GM19238 (cell line): ENCODE data around the gene MYRIP.
"Not testable (repeated sequence)": the region's sequence is repeated elsewhere in the genome, so short reads cannot be mapped to it uniquely, and the experiment has no call there.

Experiments
- DNase-seq: peaks from one replicate; pipeline ENCODE4 v3.0.0; 2011; ENCODE audit warnings: low spot score; ENCODE audit not compliant: insufficient read length

Gene MYRIP

DNA sequence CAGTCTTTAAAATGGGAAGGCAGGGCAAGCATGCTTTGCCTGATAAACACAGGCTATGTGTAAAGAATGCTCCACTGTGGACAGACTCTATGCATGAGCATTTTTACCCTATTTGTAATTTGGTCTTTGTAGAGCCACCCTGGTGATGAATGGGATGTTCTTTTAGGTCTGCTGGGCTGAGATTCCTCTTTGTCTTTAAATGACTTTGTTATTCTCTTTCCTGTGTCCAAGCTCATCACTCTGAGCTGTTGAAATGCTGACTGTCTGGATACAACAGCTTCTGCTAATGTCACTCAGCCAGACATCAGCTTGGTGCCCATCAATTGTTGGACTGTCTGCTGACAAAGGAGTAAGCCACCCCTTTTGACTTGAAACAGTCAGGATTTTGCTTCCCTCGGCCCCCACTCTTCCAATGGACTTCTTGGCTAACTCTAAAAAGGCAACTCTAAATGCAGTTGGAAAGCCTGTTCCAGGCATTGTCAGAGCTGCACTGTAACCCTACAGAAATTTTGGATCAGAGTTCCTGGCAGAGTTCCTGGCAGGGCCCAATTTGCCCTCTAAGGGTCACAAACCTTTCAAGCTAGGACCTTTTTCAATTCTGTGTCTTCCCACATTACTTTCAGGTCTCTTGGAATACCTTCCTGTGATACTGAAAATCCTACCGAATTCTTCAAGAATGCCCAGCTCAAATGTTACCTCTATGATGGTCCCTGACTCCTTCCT, 459.6 kb downstream of the MYRIP start:
- DNase-seq = no peak

DNA sequence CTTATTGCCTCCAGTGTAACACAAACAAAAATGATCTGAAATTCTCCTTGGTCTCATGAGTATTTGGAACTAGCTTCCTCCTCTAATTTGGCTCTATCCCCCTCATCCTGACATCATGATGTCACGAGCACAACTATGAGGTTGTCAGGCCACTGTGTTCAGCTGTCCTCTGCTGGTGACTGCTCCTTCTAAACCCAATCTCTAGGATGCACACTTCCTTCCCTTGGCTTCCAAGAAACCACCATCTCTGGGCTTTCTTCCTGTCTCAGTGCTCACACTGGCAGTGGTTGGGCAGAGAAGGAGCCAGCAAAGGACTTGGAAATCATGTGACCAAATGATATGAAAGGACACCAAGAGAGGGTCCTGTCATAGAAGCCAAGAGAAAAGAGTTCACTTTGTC, 469.4 kb downstream of the MYRIP start:
- no peak for DNase-seq

DNA sequence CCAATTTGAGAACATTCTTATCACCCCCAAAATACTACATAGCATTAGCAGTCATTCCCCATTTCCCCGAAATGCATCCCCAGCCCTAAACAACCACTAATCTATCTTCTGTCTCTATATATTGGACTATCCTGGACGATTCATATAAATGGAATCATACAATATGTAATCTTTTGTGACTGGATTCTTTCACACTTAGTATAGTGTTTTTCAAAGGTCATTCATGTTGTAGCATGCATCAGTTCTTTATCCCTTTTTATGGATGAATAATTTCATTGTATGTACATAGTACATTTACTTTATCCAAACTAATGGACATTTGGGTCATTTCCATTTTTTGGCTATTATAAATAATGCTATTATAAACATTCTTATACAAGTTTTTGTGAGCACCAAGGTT, 472.6 kb downstream of the MYRIP start:
- DNase-seq = no peak

DNA sequence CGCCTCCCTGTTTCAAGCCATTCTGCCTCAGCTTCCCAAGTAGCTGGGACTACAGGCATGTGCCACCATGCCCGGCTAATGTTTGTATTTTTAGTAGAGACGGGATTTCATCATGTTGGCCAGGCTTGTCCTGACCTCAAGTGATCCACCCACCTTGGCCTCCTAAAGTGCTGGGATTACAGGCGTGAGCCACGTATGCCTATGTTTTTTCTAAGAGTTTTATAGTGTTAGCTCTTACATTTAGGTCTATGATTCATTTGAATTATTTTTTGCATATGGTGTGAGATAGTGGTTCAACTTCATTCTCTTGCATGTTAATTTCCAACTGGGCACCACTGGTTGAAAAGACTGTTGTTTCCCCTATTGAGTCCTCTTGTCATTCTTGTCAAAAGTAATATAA, 473.6 kb downstream of the MYRIP start:
- not testable (repeated sequence) for DNase-seq

DNA sequence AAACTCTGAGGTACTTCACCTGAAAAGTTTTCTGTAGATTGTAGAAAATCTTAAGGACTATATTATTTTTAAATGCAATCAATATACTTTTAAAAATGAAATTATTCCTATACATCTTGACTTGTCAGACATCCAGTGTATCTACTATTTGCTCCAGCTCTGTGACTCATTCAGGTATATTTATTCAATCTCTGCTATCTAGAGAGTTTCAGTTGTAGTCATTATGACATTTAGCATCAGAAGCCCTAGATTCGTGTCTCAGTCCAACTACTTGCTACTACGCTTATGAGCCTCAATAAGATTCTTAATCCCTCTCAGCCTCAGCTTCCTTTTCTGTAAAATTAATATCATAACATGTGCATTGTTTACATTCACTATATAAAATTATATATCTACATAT, 477.8 kb downstream of the MYRIP start:
- DNase-seq = no peak

DNA sequence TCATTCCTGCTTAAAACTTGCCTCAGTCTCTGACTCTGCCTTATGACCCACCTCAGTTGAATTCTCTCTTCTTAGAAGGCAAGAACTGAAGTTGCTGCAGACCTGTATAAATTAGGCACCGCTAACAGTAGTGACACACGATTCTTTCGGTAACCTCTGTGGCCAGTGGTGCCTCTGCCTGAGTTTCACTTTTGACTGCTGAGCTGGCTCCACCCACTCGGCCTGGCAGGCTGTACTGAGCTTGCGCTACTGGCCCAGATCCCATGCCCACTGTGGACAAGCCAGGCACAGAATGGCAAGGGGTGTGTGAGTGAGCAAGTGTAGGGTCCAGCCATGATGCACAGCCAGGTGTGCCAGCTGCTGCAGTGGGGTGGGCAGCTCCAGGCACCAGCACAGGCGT, 481.0 kb downstream of the MYRIP start:
- no peak for DNase-seq

DNA sequence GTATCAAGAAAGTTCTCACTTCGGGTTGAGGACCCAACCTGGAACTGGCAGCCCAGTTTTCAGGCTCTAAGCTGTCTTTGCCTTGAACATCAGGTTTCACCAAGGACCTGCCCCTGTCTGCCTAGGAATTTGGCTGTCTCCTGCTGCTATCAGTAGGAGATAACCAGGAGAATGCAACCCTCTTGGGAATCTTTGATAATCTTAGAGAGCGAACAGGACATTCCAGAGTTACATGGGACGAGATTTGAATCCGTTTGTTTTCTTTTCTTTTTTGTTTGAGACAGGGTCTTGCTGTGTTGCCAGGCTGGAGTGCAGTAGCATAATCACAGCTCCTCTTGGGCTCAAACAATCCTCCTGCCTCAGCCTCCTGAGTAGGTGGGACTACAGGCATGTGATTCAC, 482.1 kb downstream of the MYRIP start:
- DNase-seq = no peak

DNA sequence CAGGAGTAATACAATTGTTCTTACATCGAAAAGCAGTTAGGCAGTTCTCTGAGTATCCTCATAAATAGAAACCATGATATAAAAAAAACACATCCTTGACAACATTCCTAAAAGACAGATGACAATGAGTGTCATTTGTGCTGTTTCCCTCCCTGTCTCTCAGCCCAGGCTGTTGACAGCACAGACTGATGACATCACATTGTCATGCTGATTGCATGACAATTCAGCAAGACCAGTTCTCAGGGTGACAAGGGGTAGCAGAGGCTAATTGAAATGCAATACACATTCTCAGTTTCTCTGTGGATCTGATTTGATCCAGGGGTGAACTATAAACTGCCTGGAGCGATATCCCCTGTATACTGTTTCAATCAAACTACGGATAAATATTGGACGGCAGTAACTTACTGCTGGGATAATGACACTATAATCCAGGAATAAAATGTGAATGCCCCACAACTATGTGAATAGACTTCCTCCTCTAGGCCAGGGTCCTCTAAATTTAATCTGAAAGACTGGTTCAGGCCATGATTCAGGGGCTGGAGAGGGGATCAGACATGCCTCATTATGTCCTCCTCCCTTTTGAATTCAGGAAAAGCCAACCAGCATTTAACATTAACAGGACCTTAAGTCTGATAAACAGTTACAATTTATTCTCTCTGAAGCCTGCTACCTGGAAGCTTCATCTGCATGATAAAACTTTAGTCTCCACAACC, 483.4 kb downstream of the MYRIP start:
- DNase-seq = no peak

DNA sequence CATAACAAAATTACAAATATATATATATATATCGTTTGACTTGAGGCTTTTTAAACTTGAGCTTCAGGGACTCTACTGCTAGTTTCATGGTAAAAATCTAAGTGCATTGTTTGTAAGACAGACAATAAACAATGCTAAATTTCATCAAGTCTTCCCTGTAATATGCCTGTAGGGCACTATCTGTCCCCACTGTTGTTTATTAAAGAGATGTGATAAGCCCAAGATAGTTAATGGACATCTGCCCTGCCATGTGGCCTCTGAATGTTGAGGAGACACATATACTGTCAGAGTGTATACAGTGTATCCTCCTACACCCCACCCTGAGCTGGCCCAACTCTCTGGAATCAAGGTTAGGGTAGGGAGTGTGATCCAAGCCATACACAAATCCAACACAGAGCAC, 485.0 kb downstream of the MYRIP start:
- no peak for DNase-seq

DNA sequence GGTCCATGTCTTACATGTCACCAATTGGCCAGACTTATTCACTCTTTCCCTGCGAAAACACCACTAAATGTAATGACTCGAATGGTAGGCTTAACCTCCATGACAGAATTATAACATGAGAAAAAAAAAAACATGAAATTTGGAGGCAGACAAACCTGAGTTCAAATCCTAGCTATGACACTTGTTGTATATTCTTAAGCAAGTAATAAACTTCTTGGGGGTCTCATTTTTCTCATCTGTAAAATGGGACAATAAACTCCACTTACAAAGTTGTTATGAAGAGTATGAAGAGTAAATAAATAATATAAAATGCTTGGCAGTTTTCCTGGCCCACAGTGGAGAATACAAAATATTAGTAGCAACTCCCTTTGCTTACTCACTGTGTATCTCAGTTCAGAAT, 488.7 kb downstream of the MYRIP start:
- DNase-seq = no peak

DNA sequence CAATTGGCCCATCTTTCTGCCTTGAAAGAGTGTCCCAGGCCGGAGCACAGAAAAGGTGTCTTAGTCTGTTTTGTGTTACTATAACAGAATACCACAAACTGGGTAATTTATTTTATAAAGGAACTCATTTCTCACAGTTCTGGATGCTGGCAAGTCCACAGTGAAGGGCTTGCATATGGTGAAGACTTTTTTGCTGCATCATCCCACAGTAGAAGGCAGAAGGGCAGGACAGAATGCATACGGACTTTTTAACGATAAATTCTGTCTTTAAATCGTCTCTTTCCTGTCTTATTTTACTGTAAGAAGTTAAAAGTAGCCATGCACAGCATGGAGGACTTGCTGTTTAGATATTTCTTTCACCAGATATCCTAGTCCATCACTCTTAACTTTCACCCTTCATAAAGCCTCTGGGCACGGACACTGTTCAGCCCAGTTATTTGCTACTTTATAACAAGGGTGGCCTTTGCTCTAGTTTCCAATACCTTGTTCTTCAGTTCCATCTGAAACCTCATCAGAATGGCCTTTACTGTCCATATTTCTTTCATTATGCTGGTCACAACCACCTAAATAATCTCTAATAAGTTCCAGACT, 489.8 kb downstream of the MYRIP start:
- DNase-seq = no peak

DNA sequence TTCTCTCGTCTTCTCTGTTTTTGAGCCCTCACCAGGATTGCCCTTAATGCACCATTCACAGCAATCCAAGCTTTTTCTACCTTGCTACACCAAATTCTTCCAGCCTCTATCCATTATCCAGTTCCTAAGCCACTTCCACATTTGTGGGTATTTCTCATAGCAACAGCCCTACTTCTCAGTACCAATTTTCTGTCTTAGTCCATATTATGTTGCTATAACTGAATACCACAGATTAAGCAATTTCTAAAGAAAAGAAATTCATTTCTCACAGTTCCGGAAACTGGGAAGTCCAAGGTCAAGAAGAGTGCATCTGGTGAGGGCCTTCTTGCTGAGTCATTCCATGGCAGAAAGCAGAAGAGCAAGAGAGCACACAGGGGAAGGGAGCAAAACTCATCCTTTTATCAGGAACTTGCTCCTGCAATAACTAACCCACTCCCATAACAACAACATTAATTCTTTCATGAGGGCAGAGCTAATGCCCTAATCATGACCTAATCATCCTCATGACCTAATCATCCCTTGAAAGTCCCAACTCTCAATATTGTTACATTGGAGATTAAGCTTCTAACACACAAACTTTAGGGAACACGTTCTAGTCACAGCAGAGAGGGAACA, 490.4 kb downstream of the MYRIP start:
- DNase-seq = no peak

DNA sequence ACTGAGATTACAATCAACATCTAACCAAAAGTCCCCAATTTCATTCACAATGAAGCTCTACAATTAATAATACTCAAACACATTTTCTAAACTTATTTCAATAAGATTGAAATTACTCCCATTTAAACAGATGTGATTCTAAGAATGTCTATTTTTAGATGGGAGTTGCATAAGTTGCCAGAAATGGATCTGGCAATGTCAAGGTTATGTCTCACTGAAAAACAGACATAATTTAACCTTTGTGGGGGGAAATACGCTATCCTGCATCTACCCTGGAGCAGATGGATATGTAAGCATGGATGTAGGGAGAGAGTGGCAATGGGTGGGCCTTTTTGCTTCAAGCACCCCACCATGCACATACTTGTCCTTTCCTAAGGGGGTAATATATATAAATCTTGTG, 493.4 kb downstream of the MYRIP start:
- DNase-seq = no peak

DNA sequence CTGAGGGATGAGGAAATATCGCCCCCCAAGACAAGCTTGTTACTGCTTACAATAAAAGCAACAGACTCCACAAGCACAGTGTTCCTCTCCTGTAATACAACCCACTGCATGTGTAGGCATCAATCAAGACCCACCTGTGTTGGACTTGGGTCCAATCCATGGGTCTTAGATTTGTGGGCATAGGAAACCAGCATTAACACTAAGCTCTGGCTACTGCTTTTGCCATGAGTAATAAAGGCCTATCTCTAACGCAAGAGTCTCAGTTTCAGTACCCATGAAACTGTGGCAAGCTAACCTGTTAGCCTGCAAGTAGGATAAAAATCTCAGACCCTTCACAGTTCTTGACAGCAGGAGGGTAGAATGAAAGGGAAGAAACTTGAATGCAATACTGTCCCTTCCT, 494.9 kb downstream of the MYRIP start:
- DNase-seq = no peak

DNA sequence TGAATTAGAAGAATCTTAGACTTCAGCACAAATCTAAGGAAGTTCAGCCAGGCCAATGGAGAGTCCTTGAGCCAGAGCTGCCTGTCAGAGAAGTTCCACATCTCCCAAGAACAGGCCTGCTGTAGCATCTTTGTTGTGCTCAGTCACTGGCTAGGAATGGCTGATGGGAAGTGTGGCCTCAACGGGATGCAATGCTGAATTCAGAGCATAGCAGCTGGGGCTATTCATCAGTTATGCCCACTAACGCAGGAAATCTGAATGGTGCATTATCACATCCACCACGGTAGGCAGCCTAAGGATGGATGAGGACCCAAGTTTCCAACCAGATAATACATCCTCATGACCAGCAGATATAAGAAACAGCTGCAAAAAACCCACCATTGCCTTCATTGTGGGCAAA, 496.9 kb downstream of the MYRIP start:
- no peak for DNase-seq

DNA sequence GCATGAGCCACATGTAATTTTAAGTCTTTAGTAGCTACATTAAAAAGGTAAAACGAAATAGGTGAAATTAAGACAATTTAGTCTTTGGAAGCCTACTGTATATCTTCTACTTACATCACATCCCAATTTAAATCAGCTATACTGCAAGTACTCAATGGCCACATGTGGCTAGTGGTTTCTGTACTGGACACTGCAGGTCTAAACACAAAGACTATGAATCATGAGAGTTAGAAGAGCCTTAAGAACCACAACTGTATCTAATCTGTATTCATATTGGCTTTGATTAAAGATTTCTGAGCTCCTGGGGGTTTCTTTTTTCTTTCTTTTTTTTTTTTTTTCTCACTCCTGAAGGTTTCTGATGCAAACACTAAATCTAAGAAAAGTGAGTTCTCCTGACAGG, 497.8 kb downstream of the MYRIP start:
- DNase-seq = no peak

DNA sequence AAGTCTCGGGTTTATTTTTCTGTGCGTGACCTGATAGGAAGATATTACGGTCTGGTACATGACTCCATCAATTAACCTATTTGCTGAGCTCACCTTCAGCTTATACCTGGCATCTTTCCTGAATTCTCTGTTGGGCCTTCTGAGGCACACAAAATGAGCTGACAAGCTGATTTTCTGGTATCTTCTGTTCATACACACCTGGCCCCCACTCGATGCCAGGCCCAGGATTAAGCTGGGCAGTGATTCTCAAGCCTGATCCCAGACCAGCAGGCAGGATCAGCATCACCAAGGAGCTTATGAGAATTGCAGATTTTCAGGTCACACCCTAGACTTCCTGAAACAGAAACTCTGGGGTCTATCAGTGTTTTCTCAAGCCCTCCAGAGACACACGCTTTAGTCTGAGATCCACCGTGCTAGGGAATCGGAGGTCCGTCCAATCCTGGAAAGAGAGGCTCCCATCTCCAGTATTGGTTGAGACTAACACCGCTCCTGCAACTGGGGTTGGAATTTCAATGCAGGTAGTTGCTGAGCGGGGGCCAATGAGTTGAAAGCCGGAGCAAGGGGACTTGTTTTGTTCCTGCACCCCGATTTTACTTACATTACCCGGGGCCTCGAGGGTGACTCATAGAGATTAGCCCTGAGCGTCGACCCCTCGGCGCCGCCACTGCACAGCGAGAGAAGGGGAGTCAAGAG, 499.5 kb downstream of the MYRIP start:
- DNase-seq = no peak

DNA sequence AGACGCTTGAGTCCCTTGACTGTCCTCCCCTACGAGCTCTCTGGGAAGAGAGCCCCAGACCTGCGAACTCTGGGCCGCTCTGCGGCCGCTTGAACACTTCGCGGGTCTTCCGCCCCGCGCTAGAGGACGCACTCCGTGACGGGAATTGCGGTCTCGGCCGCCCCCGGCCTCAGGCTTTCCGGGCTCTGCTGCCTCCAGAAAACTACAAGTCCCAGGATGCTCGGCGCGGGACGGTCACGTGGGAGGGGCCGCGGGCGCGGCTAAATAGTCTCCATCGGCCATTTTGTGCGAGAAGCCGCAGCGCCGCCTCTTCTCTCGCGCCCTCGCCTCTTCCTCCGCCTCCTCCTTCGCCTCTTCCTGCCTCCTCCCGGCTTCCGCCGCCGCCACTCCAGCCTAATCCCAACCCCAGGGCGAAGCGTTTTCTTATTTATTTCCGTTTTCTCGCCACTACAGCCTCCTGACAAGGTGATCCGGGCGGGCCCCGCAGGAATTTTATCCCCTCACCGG, 500.1 kb downstream of the MYRIP start, which contains the start of gene EIF1B:
TSS of gene EIF1B (plus strand) at position 290 of the 507 bp plus-strand sequence. CDS start 235 bp downstream, outside the sequence.
- peak; percentile 87 for DNase-seq
